CD14-positive monocyte (primary cell): ENCODE data around the gene NMUR1. TPM values are rescaled to one million over a fixed set of nuclear protein-coding genes. Genes with fewer than 3 reads are reported as not detected.

Experiments used
- DNase-seq, 3 donors: peaks; one replicate each; pipeline ENCODE4 v3.0.0-alpha.2; 2011 to 2022
- H2AFZ ChIP-seq: 2 replicates; pipeline ENCODE4 v1.6.0; 2012; ENCODE audit warnings: mild to moderate bottlenecking, low read depth, low read length, inconsistent platforms; ENCODE audit not compliant: insufficient read depth, poor library complexity, severe bottlenecking
- H3K27ac ChIP-seq, 2 donors: 1 replicate in 1 of 2; 2 replicates in 1 of 2; pipeline ENCODE4 v1.5.1; 2012 to 2013; ENCODE audit warnings: low read length in 2 of 2, control low read depth in 1 of 2, inconsistent platforms in 1 of 2, low read depth in 1 of 2, mild to moderate bottlenecking in 1 of 2
- H3K27me3 ChIP-seq, 2 donors: one replicate each; pipeline versions ENCODE4 v1.6.0 to v1.6.1; 2011 to 2013; ENCODE audit warnings: low read length in 2 of 2; ENCODE audit not compliant: control insufficient read depth in 2 of 2, insufficient read depth in 2 of 2
- H3K36me3 ChIP-seq, 2 donors: replicated peaks in 1 of 2; 1 replicate in 1 of 2; 2 replicates in 1 of 2; pipeline versions ENCODE4 v1.5.1 to v1.6.1; 2012 to 2013; ENCODE audit warnings: low read length in 2 of 2, control low read depth in 1 of 2, inconsistent platforms in 1 of 2, mild to moderate bottlenecking in 1 of 2; ENCODE audit not compliant: insufficient read depth in 2 of 2, control insufficient read depth in 1 of 2
- H3K4me1 ChIP-seq, 2 donors: 1 replicate in 1 of 2; 2 replicates in 1 of 2; pipeline versions ENCODE4 v1.5.1 to v1.6.1; 2012 to 2013; ENCODE audit warnings: low read length in 2 of 2, control low read depth in 1 of 2, inconsistent platforms in 1 of 2, mild to moderate bottlenecking in 1 of 2, moderate library complexity in 1 of 2; ENCODE audit not compliant: insufficient read depth in 2 of 2, control insufficient read depth in 1 of 2
- H3K4me2 ChIP-seq: replicated peaks from 2 replicates; pipeline ENCODE3; 2012; ENCODE audit warnings: low read length, moderate library complexity, mild to moderate bottlenecking; ENCODE audit not compliant: poor library complexity, severe bottlenecking; ENCODE audit errors: extremely low read depth
- H3K4me3 ChIP-seq, 3 experiments: fragments of 200-600 bp in 1 of 3; sonication (generic) in 1 of 3; replicated peaks in 1 of 3; 1 replicate in 2 of 3; 2 replicates in 1 of 3; pipeline ENCODE4 v1.5.1; 2011 to 2013; ENCODE audit warnings: low read length in 3 of 3, mild to moderate bottlenecking in 3 of 3, control low read depth in 2 of 3, low read depth in 2 of 3, inconsistent platforms in 1 of 3, moderate library complexity in 1 of 3
- H3K79me2 ChIP-seq: 2 replicates; pipeline ENCODE4 v1.6.0; 2012; ENCODE audit warnings: mild to moderate bottlenecking, control low read depth, inconsistent platforms, low read length, moderate library complexity; ENCODE audit not compliant: insufficient read depth
- H3K9ac ChIP-seq: 2 replicates; pipeline ENCODE4 v1.6.0; 2017; ENCODE audit warnings: low read length, mild to moderate bottlenecking; ENCODE audit not compliant: insufficient read depth, poor library complexity, severe bottlenecking
- H3K9me3 ChIP-seq, 2 donors: replicated peaks in 1 of 2; 1 replicate in 1 of 2; 2 replicates in 1 of 2; pipeline versions ENCODE4 v1.5.1 to v1.6.1; 2012 to 2013; ENCODE audit warnings: low read length in 2 of 2, control low read depth in 1 of 2; ENCODE audit not compliant: control insufficient read depth in 1 of 2, insufficient read depth in 1 of 2
- H4K20me1 ChIP-seq: 2 replicates; pipeline ENCODE4 v1.6.0; 2012; ENCODE audit warnings: mild to moderate bottlenecking, low read length, control low read depth, moderate library complexity; ENCODE audit not compliant: insufficient read depth
- H3K27ac Mint-ChIP-seq, 7 donors: one replicate each; pipeline ENCODE4 v1.8.0; 2020; ENCODE audit warnings: mild to moderate bottlenecking in 7 of 7, mixed read lengths in 7 of 7, moderate library complexity in 6 of 7, inconsistent platforms in 2 of 7
- H3K27me3 Mint-ChIP-seq, 3 donors: one replicate each; pipeline ENCODE4 v1.8.0; 2021 to 2022; ENCODE audit warnings: low read depth in 3 of 3, mild to moderate bottlenecking in 3 of 3, mixed read lengths in 3 of 3, moderate library complexity in 3 of 3, inconsistent platforms in 1 of 3
- H3K36me3 Mint-ChIP-seq, 2 donors: one replicate each; pipeline ENCODE4 v1.8.0; 2020; ENCODE audit warnings: mixed read lengths in 2 of 2, inconsistent platforms in 1 of 2, mild to moderate bottlenecking in 1 of 2
- H3K4me1 Mint-ChIP-seq: one replicate; pipeline ENCODE4 v1.8.0; 2020; ENCODE audit warnings: mild to moderate bottlenecking, mixed read lengths
- H3K4me3 Mint-ChIP-seq, 2 donors: one replicate each; pipeline ENCODE4 v1.8.0; 2020; ENCODE audit warnings: mild to moderate bottlenecking in 2 of 2, mixed read lengths in 2 of 2, moderate library complexity in 1 of 2
- H3K9me3 Mint-ChIP-seq, 7 donors: one replicate each; pipeline ENCODE4 v1.8.0; 2020 to 2022; ENCODE audit warnings: mixed read lengths in 7 of 7, mild to moderate bottlenecking in 6 of 7, moderate library complexity in 6 of 7, inconsistent platforms in 2 of 7
- WGBS: methylation state at CpG from one replicate; pipeline ENCODE4 v1.1.5; 2013; ENCODE audit warnings: missing lambda C conversion rate; ENCODE audit not compliant: insufficient coverage; 5-methylcytosine and 5-hydroxymethylcytosine counted together
- intact Hi-C, 2 donors: fragments of 100-400 bp; cut with micrococcal nuclease; formaldehyde crosslinking; loops; one replicate each; pipeline versions ENCODE4 v1.15.0 to v1.15.1; 2023
- polyA plus RNA-seq, 3 donors: library from polyadenylated mRNA; depleted of rRNA in 1 of 3; unstranded in 2 of 3; stranded (reverse) in 1 of 3; fragments of 300-500 nt in 2 of 3; fragments of >200 nt in 1 of 3; fragmentation: Illumina TruSeq in 2 of 3; gene quantifications; 1 replicate in 2 of 3; 2 replicates in 1 of 3; pipeline ENCODE4 v1.2.3, GENCODE V29; 2012 to 2021
- TF ChIP-seq, protein P1 (sequence below): fragments of 200-600 bp; IDR thresholded peaks from one replicate; pipeline ENCODE4 v1.8.0; 2022; ENCODE audit warnings: antibody characterized with exemption, mild to moderate bottlenecking

The NMUR1 gene
- polyA plus RNA-seq, 3 donors = not detected

DNA sequence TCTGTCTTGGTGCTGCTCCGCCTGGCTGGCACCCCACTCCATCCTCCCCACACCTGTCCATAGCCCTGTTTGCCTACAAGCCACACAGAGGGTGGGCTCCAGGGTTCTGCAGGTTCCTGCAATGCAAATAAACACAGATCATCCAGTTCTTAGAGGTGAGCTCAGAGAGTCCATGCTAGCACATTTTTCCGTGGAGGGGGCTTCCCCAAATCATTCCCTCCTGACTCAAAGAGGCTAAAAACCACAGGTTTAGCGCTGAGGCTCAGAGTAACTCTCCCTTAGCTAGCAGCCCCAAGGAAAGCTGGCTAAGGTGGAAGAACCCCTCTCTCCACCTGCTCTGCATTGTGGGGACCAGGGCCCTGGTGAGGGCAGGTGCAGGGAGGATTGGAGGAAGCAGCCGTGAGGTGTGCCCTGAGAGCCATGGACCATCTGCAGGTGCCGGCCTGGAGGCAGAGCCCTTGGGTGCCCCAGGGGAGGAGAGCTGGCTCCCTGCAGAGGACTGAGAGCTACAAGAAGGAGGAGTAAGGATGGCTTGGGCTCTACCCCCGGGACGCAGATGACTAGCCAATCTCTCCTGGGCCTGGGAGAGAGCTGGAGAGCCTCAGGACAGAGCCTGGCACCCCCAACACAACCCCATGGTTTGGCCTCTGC, 38.7 kb upstream of the NMUR1 start:
- Mint-ChIP-seq H3K4me1 (peaks cover 3% of the 10 kb centered on the region), H3K36me3 (no peaks in the 10 kb centered on the region), H3K4me3 (no peak overlapping the region), H3K27me3 (peaks cover 3 to 5% (median 4%) of the 10 kb centered on the region in 3 donors), H3K9me3 (peaks cover 0 to 3% (median 0%) of the 10 kb centered on the region in 7 donors), H3K27ac (peak overlapping the region in 1 of 7 donors; percentile 57)
- TF ChIP-seq, protein P1, sequence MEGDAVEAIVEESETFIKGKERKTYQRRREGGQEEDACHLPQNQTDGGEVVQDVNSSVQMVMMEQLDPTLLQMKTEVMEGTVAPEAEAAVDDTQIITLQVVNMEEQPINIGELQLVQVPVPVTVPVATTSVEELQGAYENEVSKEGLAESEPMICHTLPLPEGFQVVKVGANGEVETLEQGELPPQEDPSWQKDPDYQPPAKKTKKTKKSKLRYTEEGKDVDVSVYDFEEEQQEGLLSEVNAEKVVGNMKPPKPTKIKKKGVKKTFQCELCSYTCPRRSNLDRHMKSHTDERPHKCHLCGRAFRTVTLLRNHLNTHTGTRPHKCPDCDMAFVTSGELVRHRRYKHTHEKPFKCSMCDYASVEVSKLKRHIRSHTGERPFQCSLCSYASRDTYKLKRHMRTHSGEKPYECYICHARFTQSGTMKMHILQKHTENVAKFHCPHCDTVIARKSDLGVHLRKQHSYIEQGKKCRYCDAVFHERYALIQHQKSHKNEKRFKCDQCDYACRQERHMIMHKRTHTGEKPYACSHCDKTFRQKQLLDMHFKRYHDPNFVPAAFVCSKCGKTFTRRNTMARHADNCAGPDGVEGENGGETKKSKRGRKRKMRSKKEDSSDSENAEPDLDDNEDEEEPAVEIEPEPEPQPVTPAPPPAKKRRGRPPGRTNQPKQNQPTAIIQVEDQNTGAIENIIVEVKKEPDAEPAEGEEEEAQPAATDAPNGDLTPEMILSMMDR = no peak
- Histone ChIP-seq H3K4me1 (no peaks in the 10 kb centered on the region), H3K36me3 (no peaks in the 10 kb centered on the region), H3K4me2 (no peak overlapping the region), H2AFZ (no peak overlapping the region), H3K27ac (no peak overlapping the region), H4K20me1 (no peaks in the 10 kb centered on the region), H3K4me3 (no peak overlapping the region), H3K9ac (no peak overlapping the region), H3K27me3 (no peaks in the 10 kb centered on the region), H3K79me2 (no peaks in the 10 kb centered on the region), H3K9me3 (no peaks in the 10 kb centered on the region)
- intact Hi-C loops = no loop called here
- DNase-seq = no peak
- WGBS = 79% methylated on average over 5 of the region's 7 CpGs

DNA sequence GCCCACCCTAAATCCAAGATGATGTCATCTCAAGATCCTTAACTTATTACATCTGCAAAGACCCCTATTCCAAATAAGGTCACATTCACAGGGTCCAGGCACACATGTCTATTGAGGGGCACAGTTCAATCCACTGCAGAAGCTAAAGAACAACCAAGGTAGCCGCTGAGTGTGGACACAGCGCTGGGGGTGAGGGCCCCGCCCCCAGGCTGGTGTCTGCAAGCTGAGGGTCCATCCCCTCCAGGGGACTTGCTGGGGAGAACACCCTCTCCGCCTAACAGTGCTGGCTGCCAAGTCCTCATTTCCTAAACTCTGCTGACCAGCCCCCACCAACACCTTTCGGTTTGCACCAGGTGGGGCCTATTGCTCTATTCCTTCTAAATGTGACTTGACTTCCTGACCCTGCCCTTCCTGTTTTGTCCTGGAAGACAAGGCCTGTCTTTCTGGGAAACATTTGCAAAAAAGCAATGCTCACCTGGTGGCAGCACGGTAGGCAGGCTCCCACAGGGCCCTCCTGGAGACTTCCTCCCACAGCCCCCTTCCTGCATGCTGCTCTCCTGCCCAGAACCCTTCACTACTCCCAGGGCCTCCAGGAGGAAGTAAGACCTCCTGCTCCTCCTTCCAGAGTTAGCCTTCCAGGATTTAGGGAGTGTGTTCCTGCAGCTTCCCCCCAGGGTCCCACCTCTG, 38.0 kb upstream of the NMUR1 start:
- H2AFZ ChIP-seq = no peak overlapping the region
- intact Hi-C loops = no loop called here
- Mint-ChIP-seq H3K27ac (no peak overlapping the region), H3K36me3 (no peaks in the 10 kb centered on the region), H3K9me3 (peaks cover 0 to 3% (median 0%) of the 10 kb centered on the region in 7 donors), H3K4me3 (no peak overlapping the region), H3K27me3 (peaks cover under 1 to 5% (median 2%) of the 10 kb centered on the region in 3 donors), H3K4me1 (peaks cover 3% of the 10 kb centered on the region)
- TF ChIP-seq, protein P1 = no peak
- no peak for DNase-seq
- H3K27me3 ChIP-seq = no peaks in the 10 kb centered on the region
- no peaks in the 10 kb centered on the region for H3K36me3 ChIP-seq
- no peaks in the 10 kb centered on the region for H3K79me2 ChIP-seq
- H3K4me3 ChIP-seq = no peak overlapping the region
- H3K4me2 ChIP-seq = no peak overlapping the region
- no peaks in the 10 kb centered on the region for H3K9me3 ChIP-seq
- H3K4me1 ChIP-seq = no peaks in the 10 kb centered on the region
- WGBS = 77% methylated on average over 6 of the region's 6 CpGs
- no peak overlapping the region for H3K9ac ChIP-seq
- no peak overlapping the region for H3K27ac ChIP-seq
- no peaks in the 10 kb centered on the region for H4K20me1 ChIP-seq
